Pancreas (tissue), 10 donors: ENCODE results near the gene UBE2D4. TPM values are rescaled to one million over a fixed set of nuclear protein-coding genes. Genes with fewer than 3 reads are reported as not detected.

Source experiments
- ATAC-seq, 4 donors: fragments of 200-7000 bp; cut with Tn5 transposase; one replicate each; pipeline versions ENCODE4 v1.8.0 to v1.9.1; 2020; ENCODE audit warnings: mild to moderate bottlenecking in 4 of 4, moderate library complexity in 4 of 4
- DNase-seq, 6 donors: peaks; one replicate each; pipeline ENCODE4 v3.0.0-alpha.2; 2020
- FAIRE-seq: peaks from 2 replicates; lab custom pipeline; 2012; peaks lifted over from hg19 to GRCh38; lab: Jason Lieb, UNC
- H3K27ac ChIP-seq, 4 donors: fragments of 200-600 bp; sonication (generic); 1 replicate in 3 of 4; 2 replicates in 1 of 4; pipeline versions ENCODE4 v1.5.0 to v1.8.0; 2020
- H3K27me3 ChIP-seq, 4 donors: fragments of 200-600 bp; one replicate each; pipeline ENCODE4 v1.8.0; 2021
- H3K36me3 ChIP-seq, 3 donors: fragments of 200-600 bp; sonication (generic) in 1 of 3; one replicate each; pipeline versions ENCODE4 v1.5.0 to v1.8.0; 2020 to 2021
- H3K4me1 ChIP-seq, 3 donors: fragments of 200-600 bp; one replicate each; pipeline ENCODE4 v1.8.0; 2021
- H3K4me3 ChIP-seq, 4 donors: fragments of 200-600 bp; sonication (generic) in 2 of 4; one replicate each; pipeline versions ENCODE4 v1.5.0 to v1.8.0; 2020 to 2021
- H3K9me3 ChIP-seq, 4 donors: fragments of 200-600 bp; one replicate each; pipeline ENCODE4 v1.8.0; 2021
- CTCF ChIP-seq, 4 donors: fragments of 200-600 bp; sonication (generic) in 3 of 4; IDR thresholded peaks; one replicate each; pipeline versions ENCODE4 v1.5.0 to v1.8.0; 2021; ENCODE audit warnings: antibody characterized with exemption in 4 of 4
- WGBS, 2 donors: extraction: QIAGEN DNeasy Blood & Tissue Kit; methylation state at CpG; one replicate each; pipeline ENCODE4 v1.1.7; 2013; 5-methylcytosine and 5-hydroxymethylcytosine counted together
- intact Hi-C, 3 donors: fragments of 100-400 bp; cut with DNase I; formaldehyde crosslinking; loops; one replicate each; pipeline versions ENCODE4 v1.11.1 to v1.14.2; 2022
- polyA plus RNA-seq, 2 donors: library from polyadenylated mRNA; stranded (reverse); fragments of 200-250 nt; gene quantifications; one replicate each; pipeline ENCODE4 v1.2.3, GENCODE V29; 2013
- total RNA-seq, 6 donors: library from RNA; stranded (reverse); fragmentation: NEBNext Ultra II Directional in 4 of 6; extraction: Animal tissue kit (Norgen Biotek cat#: 25700) in 4 of 6; gene quantifications; one replicate each; pipeline versions ENCODE4 v1.2.1 to v1.2.4, GENCODE V29; 2021 to 2023
- donor health status: healthy with polysubstance abuse.
- donor health status: DM: no; HTN: no; CAD: no; lungs with moderate emphysema.
- donor health status: DM: no; HTN: no; CAD: no.
- donor health status: control.
- donor health status: control.
- donor health status: Bipolar disorder and iron deficiency.
- donor health status: DM: yes; HTN: yes; CAD: no.
- donor health status: DM: no; HTN: no; CAD: no.
- donor health status: DM: no; HTN: no; CAD: no.
- donor health status: DM: yes; HTN: yes; CAD: no.

Gene UBE2D4
- total and polyA plus RNA-seq, 8 donors, result 12.0 to 19.5 (median 15.8) TPM

- Histone ChIP-seq H3K4me1 (no peaks in the 10 kb centered on the region), H3K9me3 (no peaks in the 10 kb centered on the region), H3K36me3 (peaks cover 0 to 64% (median 31%) of the 10 kb centered on the region in 3 donors), H3K27me3 (no peaks in the 10 kb centered on the region), H3K4me3 (no peak overlapping the region), H3K27ac (no peak overlapping the region)
- ATAC-seq (no peak), DNase-seq (no peak), FAIRE-seq (no peak)
- no peak for TF ChIP-seq CTCF (IDR thresholded peaks at IDR 0.05)
- 87% methylated on average over 2 of the region's 2 CpGs for WGBS, 2 donors
- intact Hi-C loops, result no loop called here
Observed at GRCh38 chr7:43879477-43879876, 46.8 kb upstream of the UBE2D4 start.

GRCh38 chr7:43880596-43880995 lies 45.6 kb upstream of the UBE2D4 start:
- no peak for TF ChIP-seq CTCF (IDR thresholded peaks at IDR 0.05)
- H3K36me3 ChIP-seq, result peaks cover 0 to 71% (median 29%) of the 10 kb centered on the region in 3 donors
- no peaks in the 10 kb centered on the region for H3K27me3 ChIP-seq
- H3K27ac ChIP-seq, result no peak overlapping the region
- FAIRE-seq, result no peak
- H3K4me1 ChIP-seq, result no peaks in the 10 kb centered on the region
- 79 to 81% methylated on average over 5 of the region's 5 CpGs for WGBS, 2 donors
- intact Hi-C loops, result no loop called here
- DNase-seq, result no peak
- H3K4me3 ChIP-seq, result no peak overlapping the region
- H3K9me3 ChIP-seq, result no peaks in the 10 kb centered on the region
- no peak for ATAC-seq

GRCh38 chr7:43884209-43884608 lies 42.0 kb upstream of the UBE2D4 start:
- peaks cover 0 to 41% (median 12%) of the 10 kb centered on the region in 3 donors for H3K36me3 ChIP-seq
- FAIRE-seq (no peak), ATAC-seq (no peak), DNase-seq (no peak)
- no peak overlapping the region for H3K27ac ChIP-seq
- intact Hi-C loops, result no loop called here
- H3K4me3 ChIP-seq, result no peak overlapping the region
- H3K27me3 ChIP-seq, result no peaks in the 10 kb centered on the region
- no peaks in the 10 kb centered on the region for H3K9me3 ChIP-seq
- TF ChIP-seq CTCF (IDR thresholded peaks at IDR 0.05), result no peak
- 87 to 93% methylated on average over 4 of the region's 4 CpGs for WGBS, 2 donors
- no peaks in the 10 kb centered on the region for H3K4me1 ChIP-seq

GRCh38 chr7:43884617-43885016 lies 41.6 kb upstream of the UBE2D4 start:
- no peak for TF ChIP-seq CTCF (IDR thresholded peaks at IDR 0.05)
- 89% methylated on average over 4 of the region's 4 CpGs for WGBS, 2 donors
- Histone ChIP-seq H3K4me1 (no peaks in the 10 kb centered on the region), H3K36me3 (peaks cover 0 to 37% (median 12%) of the 10 kb centered on the region in 3 donors), H3K27me3 (no peaks in the 10 kb centered on the region), H3K27ac (no peak overlapping the region), H3K9me3 (no peaks in the 10 kb centered on the region), H3K4me3 (no peak overlapping the region)
- DNase-seq (no peak), ATAC-seq (no peak), FAIRE-seq (no peak)
- intact Hi-C loops, result no loop called here

- H3K27ac ChIP-seq, result no peak overlapping the region
- FAIRE-seq, result no peak
- peaks cover 0 to 17% (median 10%) of the 10 kb centered on the region in 3 donors for H3K4me1 ChIP-seq
- H3K4me3 ChIP-seq, result no peak overlapping the region
- H3K36me3 ChIP-seq, result peaks cover 0 to 16% (median 3%) of the 10 kb centered on the region in 3 donors
- intact Hi-C loops, result no loop called here
- WGBS, 2 donors, result 87 to 96% methylated on average over 7 of the region's 7 CpGs
- DNase-seq, result no peak
- H3K9me3 ChIP-seq, result no peaks in the 10 kb centered on the region
- no peak for TF ChIP-seq CTCF (IDR thresholded peaks at IDR 0.05)
- no peaks in the 10 kb centered on the region for H3K27me3 ChIP-seq
- ATAC-seq, result no peak
Observed at GRCh38 chr7:43888993-43889945, 37.0 kb upstream of the UBE2D4 start.
